ENCODE data around the gene ZMIZ1. TPM values are rescaled to one million over a fixed set of nuclear protein-coding genes. Genes with fewer than 3 reads are reported as not detected.

Gene ZMIZ1
- total and polyA plus RNA-seq, 2 experiments from 2014 or later, result 9.2 to 30.9 TPM

DNA sequence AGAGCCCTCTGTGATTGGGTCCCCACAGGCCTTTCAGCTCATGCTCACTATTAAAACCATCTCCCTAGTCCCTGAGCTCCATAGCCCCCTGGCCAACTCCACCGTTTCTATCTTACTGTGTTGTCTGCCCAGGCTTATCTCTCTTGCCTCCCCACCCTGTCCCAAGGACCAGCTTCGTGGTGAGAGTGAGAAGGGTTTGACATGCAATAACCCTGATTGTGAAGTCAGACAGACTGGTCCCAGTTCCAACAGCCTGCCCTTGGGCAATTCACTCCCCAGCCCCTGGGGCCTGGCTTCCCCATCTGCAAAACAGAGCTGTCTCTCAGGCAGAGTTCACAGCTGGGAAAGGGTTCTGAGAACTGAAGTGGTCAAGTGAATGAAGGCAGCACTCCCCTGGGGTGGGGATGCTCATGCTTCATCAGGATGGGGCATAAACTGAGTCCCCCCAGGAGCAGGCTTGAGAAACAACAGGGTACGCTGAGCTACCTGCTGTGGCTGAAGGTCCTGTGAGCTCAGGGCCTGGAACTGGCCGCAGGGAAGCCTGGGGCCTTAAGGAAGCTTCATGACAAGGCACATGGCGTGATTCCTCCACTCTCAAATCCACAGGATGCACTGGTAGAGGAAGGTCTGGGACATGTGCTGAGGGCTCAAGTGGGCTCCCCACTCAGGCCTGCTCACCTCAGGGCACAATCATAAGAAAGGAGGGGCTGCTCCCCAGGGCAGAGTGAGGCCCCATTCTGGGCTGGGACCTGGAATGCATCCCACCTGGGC lies 276.7 kb downstream of the ZMIZ1 start (continued):
- TF ChIP-seq, protein P1, sequence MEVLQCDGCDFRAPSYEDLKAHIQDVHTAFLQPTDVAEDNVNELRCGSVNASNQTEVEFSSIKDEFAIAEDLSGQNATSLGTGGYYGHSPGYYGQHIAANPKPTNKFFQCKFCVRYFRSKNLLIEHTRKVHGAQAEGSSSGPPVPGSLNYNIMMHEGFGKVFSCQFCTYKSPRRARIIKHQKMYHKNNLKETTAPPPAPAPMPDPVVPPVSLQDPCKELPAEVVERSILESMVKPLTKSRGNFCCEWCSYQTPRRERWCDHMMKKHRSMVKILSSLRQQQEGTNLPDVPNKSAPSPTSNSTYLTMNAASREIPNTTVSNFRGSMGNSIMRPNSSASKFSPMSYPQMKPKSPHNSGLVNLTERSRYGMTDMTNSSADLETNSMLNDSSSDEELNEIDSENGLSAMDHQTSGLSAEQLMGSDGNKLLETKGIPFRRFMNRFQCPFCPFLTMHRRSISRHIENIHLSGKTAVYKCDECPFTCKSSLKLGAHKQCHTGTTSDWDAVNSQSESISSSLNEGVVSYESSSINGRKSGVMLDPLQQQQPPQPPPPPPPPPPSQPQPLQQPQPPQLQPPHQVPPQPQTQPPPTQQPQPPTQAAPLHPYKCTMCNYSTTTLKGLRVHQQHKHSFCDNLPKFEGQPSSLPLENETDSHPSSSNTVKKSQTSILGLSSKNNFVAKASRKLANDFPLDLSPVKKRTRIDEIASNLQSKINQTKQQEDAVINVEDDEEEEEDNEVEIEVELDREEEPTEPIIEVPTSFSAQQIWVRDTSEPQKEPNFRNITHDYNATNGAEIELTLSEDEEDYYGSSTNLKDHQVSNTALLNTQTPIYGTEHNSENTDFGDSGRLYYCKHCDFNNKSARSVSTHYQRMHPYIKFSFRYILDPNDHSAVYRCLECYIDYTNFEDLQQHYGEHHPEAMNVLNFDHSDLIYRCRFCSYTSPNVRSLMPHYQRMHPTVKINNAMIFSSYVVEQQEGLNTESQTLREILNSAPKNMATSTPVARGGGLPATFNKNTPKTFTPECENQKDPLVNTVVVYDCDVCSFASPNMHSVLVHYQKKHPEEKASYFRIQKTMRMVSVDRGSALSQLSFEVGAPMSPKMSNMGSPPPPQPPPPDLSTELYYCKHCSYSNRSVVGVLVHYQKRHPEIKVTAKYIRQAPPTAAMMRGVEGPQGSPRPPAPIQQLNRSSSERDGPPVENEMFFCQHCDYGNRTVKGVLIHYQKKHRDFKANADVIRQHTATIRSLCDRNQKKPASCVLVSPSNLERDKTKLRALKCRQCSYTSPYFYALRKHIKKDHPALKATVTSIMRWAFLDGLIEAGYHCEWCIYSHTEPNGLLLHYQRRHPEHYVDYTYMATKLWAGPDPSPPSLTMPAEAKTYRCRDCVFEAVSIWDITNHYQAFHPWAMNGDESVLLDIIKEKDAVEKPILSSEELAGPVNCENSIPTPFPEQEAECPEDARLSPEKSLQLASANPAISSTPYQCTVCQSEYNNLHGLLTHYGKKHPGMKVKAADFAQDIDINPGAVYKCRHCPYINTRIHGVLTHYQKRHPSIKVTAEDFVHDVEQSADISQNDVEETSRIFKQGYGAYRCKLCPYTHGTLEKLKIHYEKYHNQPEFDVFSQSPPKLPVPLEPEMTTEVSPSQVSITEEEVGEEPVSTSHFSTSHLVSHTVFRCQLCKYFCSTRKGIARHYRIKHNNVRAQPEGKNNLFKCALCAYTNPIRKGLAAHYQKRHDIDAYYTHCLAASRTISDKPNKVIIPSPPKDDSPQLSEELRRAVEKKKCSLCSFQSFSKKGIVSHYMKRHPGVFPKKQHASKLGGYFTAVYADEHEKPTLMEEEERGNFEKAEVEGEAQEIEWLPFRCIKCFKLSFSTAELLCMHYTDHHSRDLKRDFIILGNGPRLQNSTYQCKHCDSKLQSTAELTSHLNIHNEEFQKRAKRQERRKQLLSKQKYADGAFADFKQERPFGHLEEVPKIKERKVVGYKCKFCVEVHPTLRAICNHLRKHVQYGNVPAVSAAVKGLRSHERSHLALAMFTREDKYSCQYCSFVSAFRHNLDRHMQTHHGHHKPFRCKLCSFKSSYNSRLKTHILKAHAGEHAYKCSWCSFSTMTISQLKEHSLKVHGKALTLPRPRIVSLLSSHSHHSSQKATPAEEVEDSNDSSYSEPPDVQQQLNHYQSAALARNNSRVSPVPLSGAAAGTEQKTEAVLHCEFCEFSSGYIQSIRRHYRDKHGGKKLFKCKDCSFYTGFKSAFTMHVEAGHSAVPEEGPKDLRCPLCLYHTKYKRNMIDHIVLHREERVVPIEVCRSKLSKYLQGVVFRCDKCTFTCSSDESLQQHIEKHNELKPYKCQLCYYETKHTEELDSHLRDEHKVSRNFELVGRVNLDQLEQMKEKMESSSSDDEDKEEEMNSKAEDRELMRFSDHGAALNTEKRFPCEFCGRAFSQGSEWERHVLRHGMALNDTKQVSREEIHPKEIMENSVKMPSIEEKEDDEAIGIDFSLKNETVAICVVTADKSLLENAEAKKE (CRISPR knock-in tag; IDR thresholded peaks at IDR 0.05), result no peak
- TF ChIP-seq JUNB (IDR thresholded peaks at IDR 0.05; ENCODE audit: unreplicated experiment) (no peak), CREB1 (CRISPR knock-in tag; IDR thresholded peaks at IDR 0.05; ENCODE audit: low read depth) (no peak)

- Histone ChIP-seq H3K27ac (ENCODE audit: low read depth) (no peak overlapping the region), H3K9me2 (ENCODE audit: insufficient read depth) (no peaks in the 10 kb centered on the region), H3K79me2 (replicated peaks; ENCODE audit: insufficient read depth) (peaks cover 11% of the 10 kb centered on the region), H3F3A (replicated peaks; ENCODE audit: low read depth) (peaks cover 7% of the 10 kb centered on the region), H3K4me1 (ENCODE audit: insufficient read depth) (peaks cover 7% of the 10 kb centered on the region), H3K36me3 (ENCODE audit: insufficient read depth) (no peaks in the 10 kb centered on the region), H3K4me3 (no peak overlapping the region), H3K27me3 (ENCODE audit: insufficient read depth) (no peaks in the 10 kb centered on the region), H2AFZ (no peak overlapping the region), H3K4me2 (no peak overlapping the region), H4K20me1 (replicated peaks; ENCODE audit: insufficient read depth) (peaks cover 8% of the 10 kb centered on the region; the same call in 1 of the 2 replicates)
- H3K27me3 Mint-ChIP-seq (ENCODE audit: insufficient read depth, low read depth, poor library complexity), result peaks cover 3% of the 10 kb centered on the region
- no peaks in the 10 kb centered on the region for H3K9me3 Mint-ChIP-seq
- H3K27ac Mint-ChIP-seq, result no peak overlapping the region
- TF ChIP-seq, protein P2, sequence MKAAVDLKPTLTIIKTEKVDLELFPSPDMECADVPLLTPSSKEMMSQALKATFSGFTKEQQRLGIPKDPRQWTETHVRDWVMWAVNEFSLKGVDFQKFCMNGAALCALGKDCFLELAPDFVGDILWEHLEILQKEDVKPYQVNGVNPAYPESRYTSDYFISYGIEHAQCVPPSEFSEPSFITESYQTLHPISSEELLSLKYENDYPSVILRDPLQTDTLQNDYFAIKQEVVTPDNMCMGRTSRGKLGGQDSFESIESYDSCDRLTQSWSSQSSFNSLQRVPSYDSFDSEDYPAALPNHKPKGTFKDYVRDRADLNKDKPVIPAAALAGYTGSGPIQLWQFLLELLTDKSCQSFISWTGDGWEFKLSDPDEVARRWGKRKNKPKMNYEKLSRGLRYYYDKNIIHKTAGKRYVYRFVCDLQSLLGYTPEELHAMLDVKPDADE (IDR thresholded peaks at IDR 0.05), result no peak
- no peak for TF ChIP-seq STAT1 (IDR thresholded peaks at IDR 0.05; ENCODE audit: unreplicated experiment)
- no peak for TF ChIP-seq ZNF114 (CRISPR knock-in tag; IDR thresholded peaks at IDR 0.05)
- TF ChIP-seq, protein P3, sequence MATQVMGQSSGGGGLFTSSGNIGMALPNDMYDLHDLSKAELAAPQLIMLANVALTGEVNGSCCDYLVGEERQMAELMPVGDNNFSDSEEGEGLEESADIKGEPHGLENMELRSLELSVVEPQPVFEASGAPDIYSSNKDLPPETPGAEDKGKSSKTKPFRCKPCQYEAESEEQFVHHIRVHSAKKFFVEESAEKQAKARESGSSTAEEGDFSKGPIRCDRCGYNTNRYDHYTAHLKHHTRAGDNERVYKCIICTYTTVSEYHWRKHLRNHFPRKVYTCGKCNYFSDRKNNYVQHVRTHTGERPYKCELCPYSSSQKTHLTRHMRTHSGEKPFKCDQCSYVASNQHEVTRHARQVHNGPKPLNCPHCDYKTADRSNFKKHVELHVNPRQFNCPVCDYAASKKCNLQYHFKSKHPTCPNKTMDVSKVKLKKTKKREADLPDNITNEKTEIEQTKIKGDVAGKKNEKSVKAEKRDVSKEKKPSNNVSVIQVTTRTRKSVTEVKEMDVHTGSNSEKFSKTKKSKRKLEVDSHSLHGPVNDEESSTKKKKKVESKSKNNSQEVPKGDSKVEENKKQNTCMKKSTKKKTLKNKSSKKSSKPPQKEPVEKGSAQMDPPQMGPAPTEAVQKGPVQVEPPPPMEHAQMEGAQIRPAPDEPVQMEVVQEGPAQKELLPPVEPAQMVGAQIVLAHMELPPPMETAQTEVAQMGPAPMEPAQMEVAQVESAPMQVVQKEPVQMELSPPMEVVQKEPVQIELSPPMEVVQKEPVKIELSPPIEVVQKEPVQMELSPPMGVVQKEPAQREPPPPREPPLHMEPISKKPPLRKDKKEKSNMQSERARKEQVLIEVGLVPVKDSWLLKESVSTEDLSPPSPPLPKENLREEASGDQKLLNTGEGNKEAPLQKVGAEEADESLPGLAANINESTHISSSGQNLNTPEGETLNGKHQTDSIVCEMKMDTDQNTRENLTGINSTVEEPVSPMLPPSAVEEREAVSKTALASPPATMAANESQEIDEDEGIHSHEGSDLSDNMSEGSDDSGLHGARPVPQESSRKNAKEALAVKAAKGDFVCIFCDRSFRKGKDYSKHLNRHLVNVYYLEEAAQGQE (IDR thresholded peaks at IDR 0.05; ENCODE audit: unreplicated experiment), result no peak
- H3K36me3 Mint-ChIP-seq (ENCODE audit: low read depth), result peaks cover 22% of the 10 kb centered on the region
- ATAC-seq (no peak), DNase-seq (ENCODE audit: low spot score) (no peak)
- H3K4me3 Mint-ChIP-seq, result no peak overlapping the region
- peaks cover 11% of the 10 kb centered on the region; the same call in 2 of the 3 replicates for H3K4me1 Mint-ChIP-seq
These were observed 277.2 kb downstream of the ZMIZ1 start for GRCh38 chr10:79346012-79346340.

All from GM23338 (cell line).